ENCODE results near the gene NXPH3.
A peak's percentile ranks its signal among the peaks of the same experiment; 100 is the strongest.
"Not testable (repeated sequence)": the region's sequence is repeated elsewhere in the genome, so short reads cannot be mapped to it uniquely, and the experiment has no call there.

The NXPH3 gene

GRCh38 chr17:49554694-49555494 is 20.8 kb upstream of the NXPH3 start:
- no peak for DNase-seq (ENCODE audit: low read depth)

DNA sequence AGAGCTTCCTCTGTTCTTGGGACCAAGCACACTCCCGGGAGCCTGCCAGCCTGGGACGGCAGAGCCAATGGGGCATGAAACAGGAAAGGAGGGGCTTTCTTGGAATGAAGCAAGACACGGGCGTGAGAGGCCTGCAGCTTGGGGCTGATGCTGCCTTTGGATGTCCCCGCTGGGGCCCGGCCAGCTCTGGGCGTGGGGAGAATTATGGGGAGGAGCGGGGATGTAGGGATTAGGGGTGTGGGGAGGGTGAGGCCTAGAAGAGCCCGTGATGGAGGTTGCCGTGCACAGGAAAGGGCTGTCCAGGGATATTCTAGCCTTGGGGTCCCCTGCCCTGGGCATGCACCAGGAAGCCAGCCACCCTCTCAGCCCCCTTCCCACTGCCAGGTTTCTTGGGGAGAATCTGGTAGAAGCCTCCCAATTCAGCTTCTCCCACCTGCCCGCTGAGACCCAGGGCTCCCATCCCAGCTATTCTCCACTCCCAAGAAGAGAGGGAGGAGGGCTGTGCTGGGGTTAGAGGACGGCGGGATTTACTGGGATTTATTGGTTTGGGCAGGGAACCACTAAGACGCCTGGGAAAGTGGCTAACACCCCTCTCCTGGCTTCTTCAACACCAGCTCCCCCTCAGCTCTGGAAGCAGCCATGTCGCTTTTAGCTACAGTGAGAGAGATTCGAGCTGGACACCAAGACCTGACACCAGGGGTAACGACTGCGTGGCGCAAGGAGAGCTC is 20.0 kb upstream of the NXPH3 start:
- no peak for DNase-seq (ENCODE audit: low read depth)

- DNase-seq (ENCODE audit: low read depth), result peak; percentile 42
Observed at GRCh38 chr17:49556223-49556943, 19.3 kb upstream of the NXPH3 start.

GRCh38 chr17:49557312-49558024 is 18.2 kb upstream of the NXPH3 start:
- DNase-seq (ENCODE audit: low read depth), result peak; percentile 50

GRCh38 chr17:49564638-49565037 is 11.0 kb upstream of the NXPH3 start:
- DNase-seq (ENCODE audit: low read depth), result no peak

DNA sequence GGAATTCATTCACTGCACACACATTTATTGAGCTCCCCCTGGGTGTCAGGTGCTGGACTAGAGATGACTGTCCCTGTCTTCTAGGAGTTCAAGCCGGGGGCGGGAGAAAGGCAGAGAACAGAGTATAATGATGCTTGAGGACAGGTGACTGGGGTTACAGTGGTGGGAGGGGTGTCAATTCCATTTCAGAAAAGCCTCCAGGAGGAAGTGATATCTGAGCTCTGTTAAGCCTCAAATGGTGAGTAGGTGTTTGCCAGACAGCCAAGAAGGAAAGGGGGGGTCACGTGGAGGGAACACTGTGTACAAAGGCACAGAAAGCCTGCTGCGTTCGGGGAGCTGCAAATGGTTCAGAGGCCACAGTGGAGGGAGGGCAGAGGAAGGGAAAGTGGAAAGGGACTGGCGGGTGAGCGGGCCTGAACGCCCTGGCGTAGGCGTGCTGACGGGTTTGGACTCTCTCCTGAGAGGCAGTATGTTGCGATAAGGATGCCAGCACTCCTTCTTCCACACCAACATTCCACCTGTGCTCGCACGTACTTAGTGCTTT is 9.7 kb upstream of the NXPH3 start:
- peak; percentile 87 for DNase-seq (ENCODE audit: low read depth)

DNA sequence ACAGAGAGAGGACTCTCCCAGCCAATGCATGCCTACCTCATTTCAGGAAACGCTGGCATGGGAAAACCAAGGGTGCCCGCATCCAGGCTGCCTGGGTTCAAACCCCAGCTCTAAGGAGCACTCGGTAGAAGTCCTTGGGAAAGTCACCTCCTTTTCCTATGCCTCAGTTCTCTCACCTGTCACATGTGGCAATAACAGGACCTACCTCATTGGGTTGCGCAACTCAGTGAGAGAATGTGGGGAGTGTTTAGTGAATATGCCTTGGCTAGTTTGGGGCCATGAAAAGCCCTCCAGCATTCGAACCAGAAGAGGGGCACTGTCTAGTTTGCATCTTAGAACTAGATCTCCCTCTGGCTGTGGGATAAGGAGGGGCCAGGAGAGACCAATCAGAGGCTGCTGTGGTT is 9.0 kb upstream of the NXPH3 start:
- no peak for DNase-seq (ENCODE audit: low read depth)

DNA sequence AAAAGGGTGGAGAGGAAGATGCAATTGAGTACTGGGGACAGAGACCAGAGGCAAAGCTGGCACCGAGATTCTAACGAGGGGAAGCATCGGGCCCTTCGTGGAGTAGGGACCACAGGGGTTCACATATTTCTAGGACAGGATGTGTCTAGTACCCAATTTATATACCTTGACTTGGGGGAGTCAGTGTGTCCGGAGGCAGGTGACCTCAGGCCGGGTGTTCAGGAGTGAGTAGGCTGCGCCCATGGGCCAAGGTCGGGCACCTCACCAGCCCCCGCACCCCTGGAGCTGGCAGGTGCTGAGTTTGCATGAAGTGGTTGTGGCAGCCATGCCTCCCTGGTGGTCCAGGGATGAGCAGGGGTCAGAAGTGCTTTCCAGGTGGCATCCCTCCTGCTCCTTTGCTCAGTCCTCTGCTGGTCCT is 8.6 kb upstream of the NXPH3 start:
- no peak for DNase-seq (ENCODE audit: low read depth)

- DNase-seq (ENCODE audit: low read depth), result peak; percentile 59
Observed at GRCh38 chr17:49567871-49568694, 7.6 kb upstream of the NXPH3 start.

DNA sequence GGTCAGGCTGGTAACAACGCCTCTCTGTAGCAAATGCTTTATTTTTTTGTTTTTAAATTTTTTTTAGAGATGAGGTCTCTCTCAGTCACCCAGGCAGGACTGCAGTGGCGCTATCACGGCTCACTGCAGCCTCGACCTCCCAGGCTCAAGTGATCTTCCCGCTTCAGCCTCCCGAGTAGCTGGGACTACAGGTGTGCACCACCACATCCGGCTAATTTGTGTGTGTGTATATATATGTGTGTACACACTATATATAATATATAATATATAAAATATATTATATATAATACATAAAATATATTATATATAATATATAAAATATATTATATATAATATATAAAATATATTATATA is 7.0 kb upstream of the NXPH3 start:
- not testable (repeated sequence) for DNase-seq (ENCODE audit: low read depth)

- no peak for DNase-seq (ENCODE audit: low read depth)
Observed at GRCh38 chr17:49570540-49571242, 5.0 kb upstream of the NXPH3 start.

- no peak for DNase-seq (ENCODE audit: low read depth)
Observed at GRCh38 chr17:49571283-49571682, 4.4 kb upstream of the NXPH3 start.

DNA sequence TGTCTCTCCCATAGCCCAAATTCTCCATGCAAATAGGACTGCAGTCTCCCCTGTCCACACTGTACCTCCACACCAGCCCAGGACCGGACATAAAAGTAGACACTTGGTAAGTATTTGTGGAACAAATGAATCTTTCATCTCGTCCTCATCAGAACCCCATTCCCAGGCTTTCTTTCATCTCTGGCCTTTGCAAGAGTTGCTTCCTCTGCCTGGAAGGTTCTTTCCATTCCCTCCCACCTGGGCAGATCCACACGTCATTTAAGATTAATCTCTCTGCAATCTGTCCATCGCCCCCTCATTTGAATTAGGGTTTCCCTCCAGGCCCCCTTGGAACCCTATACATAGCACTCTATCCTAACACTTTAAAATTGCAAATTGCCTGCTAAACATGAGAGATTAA is 3.9 kb upstream of the NXPH3 start:
- no peak for DNase-seq (ENCODE audit: low read depth)

GRCh38 chr17:49572226-49572625 is 3.4 kb upstream of the NXPH3 start:
- no peak for DNase-seq (ENCODE audit: low read depth)

DNA sequence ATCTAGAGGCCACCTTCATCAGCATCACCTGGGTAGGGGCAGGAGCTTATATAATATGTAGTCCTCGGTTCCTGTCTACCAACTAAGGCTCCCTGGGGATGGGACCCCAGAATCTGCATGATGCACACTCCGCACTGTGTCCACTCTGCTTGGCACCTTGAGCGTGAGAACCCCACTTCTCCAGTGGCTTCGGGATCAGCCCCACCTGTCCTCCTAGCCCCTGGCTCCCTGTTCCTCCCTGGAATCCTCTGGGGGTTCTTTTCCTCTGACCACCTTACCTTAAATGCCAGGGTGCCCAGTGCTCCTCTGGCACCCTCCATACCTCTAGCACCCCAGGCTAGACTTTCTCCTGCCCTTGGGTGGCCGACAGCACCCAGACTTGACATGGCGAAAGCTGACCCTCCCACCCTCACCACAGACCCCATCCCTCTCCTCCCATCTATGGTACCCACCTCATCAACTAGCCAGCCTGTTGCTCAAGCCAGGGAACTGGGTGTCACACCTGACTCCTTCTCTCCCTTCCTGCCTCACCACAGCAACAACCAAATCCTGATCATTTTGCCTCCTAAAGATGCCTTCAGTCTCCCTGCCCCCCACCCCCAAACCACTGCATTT is 2.8 kb upstream of the NXPH3 start:
- DNase-seq (ENCODE audit: low read depth), result no peak

GRCh38 chr17:49573510-49574322 is 2.0 kb upstream of the NXPH3 start:
- no peak for DNase-seq (ENCODE audit: low read depth)

DNA sequence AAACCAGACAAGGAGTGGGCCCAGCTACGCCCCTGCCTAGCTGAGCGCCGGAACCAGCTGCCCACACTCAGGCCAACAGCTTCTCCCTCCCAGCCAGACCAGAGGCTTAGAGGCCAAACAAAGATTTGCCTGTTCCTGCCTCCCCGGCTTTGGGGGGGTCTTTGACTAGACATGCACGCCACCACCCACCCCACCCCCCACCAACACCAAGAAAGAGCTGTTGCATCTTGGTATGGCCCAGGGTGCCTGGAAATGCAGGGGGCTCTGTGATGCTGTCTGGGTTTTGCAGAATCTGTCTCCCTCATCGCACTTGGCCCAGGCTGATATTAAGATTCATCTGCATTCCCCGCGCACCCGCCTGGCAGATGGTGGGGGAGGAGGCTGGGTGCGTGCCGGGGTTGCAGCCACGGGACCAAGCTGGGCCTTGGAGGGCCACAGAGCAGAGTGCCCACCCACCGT is 1.3 kb upstream of the NXPH3 start:
- DNase-seq (ENCODE audit: low read depth), result no peak

DNA sequence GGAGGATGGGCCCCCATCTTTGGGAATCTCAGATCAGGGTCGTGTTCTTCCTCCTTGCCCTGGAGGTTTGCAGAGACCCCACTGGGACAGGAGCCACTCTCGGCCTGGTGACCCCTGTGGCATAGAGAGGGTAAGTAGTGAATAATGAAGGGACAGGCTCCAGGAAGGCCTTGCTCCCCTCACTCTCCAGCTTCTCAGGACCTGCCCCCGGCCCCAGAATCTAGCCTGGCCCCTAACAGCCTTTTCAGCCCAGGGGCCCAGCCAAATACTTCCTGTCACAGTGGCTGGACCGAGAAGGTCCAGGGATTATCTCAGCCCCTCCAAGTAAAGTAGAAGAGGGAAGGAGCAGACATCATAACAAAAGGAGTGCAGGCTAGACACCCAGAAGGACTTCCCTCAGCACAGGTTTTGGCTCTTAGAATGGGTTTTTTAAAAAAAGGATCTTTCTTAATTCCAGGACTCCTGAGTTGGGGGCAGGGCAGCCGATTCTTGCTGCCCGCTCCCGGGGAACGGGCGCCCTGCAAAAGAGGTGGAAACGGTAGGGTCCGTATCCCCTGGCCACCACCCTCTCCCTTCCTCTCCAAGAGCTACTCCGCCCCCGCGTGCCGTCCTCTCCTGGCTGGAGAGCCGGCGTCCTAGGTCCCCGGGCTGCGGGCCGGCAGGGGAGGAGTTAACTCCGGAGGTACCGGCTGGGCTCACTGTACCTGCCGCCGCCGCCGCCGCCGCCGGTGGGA is 559 bp upstream of the NXPH3 start:
- DNase-seq (ENCODE audit: low read depth), result no peak

All from amniotic epithelial cell (primary cell).